Hepatocyte (in vitro differentiated cells): ENCODE data around the gene FIBCD1. TPM values are rescaled to one million over a fixed set of nuclear protein-coding genes. Genes with fewer than 3 reads are reported as not detected.

Experiments
- DNase-seq: peaks from one replicate; pipeline ENCODE4 v3.0.0-alpha.2; 2016; ENCODE audit warnings: low spot score
- H2AFZ ChIP-seq: fragments of 200-600 bp; sonication (generic); 2 replicates; pipeline ENCODE4 v1.6.0; 2016; ENCODE audit warnings: antibody characterized with exemption, mild to moderate bottlenecking
- H3K27ac ChIP-seq: fragments of 200-600 bp; sonication (generic); 2 replicates; pipeline ENCODE4 v1.5.1; 2016; ENCODE audit warnings: mild to moderate bottlenecking
- H3K27me3 ChIP-seq: fragments of 200-600 bp; sonication (generic); 2 replicates; pipeline ENCODE4 v1.6.1; 2016
- H3K36me3 ChIP-seq: fragments of 200-600 bp; sonication (generic); replicated peaks from 2 replicates; pipeline ENCODE4 v1.5.1; 2016; ENCODE audit warnings: low read depth; ENCODE audit not compliant: insufficient read depth
- H3K4me1 ChIP-seq: fragments of 200-600 bp; sonication (generic); 2 replicates; pipeline ENCODE4 v1.5.1; 2016; ENCODE audit warnings: mild to moderate bottlenecking, moderate library complexity; ENCODE audit not compliant: insufficient read depth
- H3K4me2 ChIP-seq: fragments of 200-600 bp; sonication (generic); 2 replicates; pipeline ENCODE4 v1.6.0; 2016
- H3K4me3 ChIP-seq: fragments of 200-600 bp; sonication (generic); 2 replicates; pipeline ENCODE4 v1.5.1; 2016; ENCODE audit warnings: mild to moderate bottlenecking
- H3K79me2 ChIP-seq: fragments of 200-600 bp; sonication (generic); 2 replicates; pipeline ENCODE4 v1.6.0; 2017; ENCODE audit warnings: mild to moderate bottlenecking
- H3K9me2 ChIP-seq: fragments of 200-600 bp; sonication (generic); replicated peaks from 2 replicates; pipeline ENCODE4 v1.6.0; 2017; ENCODE audit warnings: mild to moderate bottlenecking; ENCODE audit not compliant: insufficient read depth
- H3K9me3 ChIP-seq: fragments of 200-600 bp; sonication (generic); 2 replicates; pipeline ENCODE4 v1.5.1; 2016; ENCODE audit warnings: low read depth, mild to moderate bottlenecking
- H4K20me1 ChIP-seq: fragments of 200-600 bp; sonication (generic); 2 replicates; pipeline ENCODE4 v1.6.0; 2016; ENCODE audit warnings: mild to moderate bottlenecking; ENCODE audit not compliant: insufficient read depth, poor library complexity, severe bottlenecking
- CTCF ChIP-seq: fragments of 200-600 bp; sonication (generic); IDR thresholded peaks from 2 replicates; pipeline ENCODE4 v1.5.1; 2016; ENCODE audit warnings: antibody characterized with exemption, mild to moderate bottlenecking; ENCODE audit not compliant: poor library complexity
- EZH2 ChIP-seq: fragments of 200-600 bp; sonication (generic); IDR thresholded peaks from 2 replicates; pipeline ENCODE4 v1.6.1; 2016; ENCODE audit warnings: antibody characterized with exemption, mild to moderate bottlenecking, borderline replicate concordance
- EZH2phosphoT487 ChIP-seq: fragments of 200-600 bp; sonication (generic); IDR thresholded peaks from one replicate; pipeline ENCODE4 v1.6.1; 2018; ENCODE audit warnings: antibody characterized with exemption, mild to moderate bottlenecking, low read depth, moderate library complexity; ENCODE audit not compliant: unreplicated experiment, severe bottlenecking
- WGBS: methylation state at CpG from one replicate; pipeline ENCODE4 v1.1.6; 2016; ENCODE audit warnings: low lambda C conversion rate; ENCODE audit errors: missing lambda C conversion rate; 5-methylcytosine and 5-hydroxymethylcytosine counted together
- polyA plus RNA-seq: library from polyadenylated mRNA; unstranded; fragments of >200 nt; fragmentation: Nextera tagmentation; extraction: Ambion mirVana; gene quantifications from 2 replicates; pipeline ENCODE4 v1.2.1, GENCODE V29; 2016
- total RNA-seq: library from RNA; depleted of rRNA; stranded (reverse); fragments of >200 nt; gene quantifications from 2 replicates; pipeline ENCODE4 v1.2.3, GENCODE V29; 2014

The FIBCD1 gene
- total and polyA plus RNA-seq, 2 experiments from 2014 or later = 0.33 TPM; not detected in 1

DNA sequence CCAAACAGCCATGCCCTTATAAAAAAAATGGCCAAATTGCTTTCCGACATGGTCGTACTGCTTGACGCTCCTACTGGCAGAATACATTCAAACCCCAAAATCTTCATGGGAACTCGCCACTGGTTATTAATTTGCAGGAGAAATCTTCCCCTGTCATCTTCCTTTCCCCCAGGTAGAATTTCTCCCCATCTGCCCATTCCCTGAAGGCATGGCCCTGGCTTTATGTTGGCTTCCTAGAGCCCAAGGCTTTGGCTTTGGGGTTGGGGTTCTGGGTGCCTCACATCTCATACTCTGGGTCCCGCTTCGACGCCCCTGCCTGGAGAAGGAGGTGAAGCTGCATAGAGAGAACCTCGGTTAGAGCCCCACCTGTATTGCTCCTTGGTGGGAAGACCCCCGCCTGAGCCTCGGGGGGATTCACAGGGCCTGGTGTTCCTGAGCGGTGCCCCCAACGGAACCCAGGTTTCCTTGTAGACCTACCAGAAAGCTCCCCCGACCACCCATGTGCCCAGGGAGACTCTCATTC, 8.6 kb upstream of the FIBCD1 start:
- Histone ChIP-seq H2AFZ (no peak overlapping the region), H3K9me3 (no peaks in the 10 kb centered on the region), H3K27me3 (peaks cover 5% of the 10 kb centered on the region), H4K20me1 (no peaks in the 10 kb centered on the region), H3K27ac (no peak overlapping the region), H3K4me2 (no peak overlapping the region), H3K9me2 (no peaks in the 10 kb centered on the region), H3K36me3 (no peaks in the 10 kb centered on the region), H3K4me1 (no peaks in the 10 kb centered on the region), H3K4me3 (no peak overlapping the region), H3K79me2 (no peaks in the 10 kb centered on the region)
- no peak for DNase-seq
- TF ChIP-seq CTCF (no peak), EZH2phosphoT487 (no peak), EZH2 (no peak)
- 88% methylated on average over 13 of the region's 13 CpGs for WGBS

DNA sequence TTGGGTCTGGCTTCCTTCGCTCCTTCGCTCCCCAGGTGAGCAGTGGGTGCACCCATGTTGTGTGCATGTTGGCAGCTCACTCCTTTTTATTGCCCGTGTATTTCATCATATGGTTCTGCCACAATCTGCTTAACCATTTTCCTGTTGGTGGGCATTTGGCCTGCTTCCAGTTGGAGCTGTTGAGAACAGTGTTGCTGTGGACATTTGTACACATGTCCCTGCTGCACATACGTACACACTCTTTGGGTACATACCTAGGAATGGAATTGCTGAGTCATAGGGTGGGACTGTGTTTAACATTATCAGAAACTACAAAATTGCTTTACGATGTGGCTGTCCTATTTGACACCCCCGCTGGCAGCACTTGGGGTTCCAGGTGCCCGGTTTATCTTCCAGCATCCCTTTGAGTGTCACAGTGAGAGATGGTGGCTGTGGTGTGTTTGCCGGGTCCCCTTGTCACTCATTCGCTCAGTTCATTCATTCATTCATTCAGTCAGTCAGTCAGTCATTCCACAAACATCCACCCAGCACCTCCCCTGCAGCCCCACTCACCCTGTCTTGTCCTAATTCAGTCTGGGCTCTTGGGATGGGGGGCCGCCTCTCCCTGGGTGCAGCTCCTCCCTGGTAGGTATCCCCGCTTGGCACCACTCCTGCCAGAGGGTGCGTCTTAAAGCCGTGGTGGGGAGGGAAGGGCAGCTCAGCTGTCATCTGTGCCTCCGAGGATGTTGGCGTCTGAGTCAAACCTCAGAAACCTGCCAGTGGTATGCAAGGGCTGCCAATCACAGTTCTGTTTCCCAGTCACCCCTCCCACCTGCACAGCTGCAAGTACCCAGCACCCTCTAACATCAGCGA, 7.9 kb upstream of the FIBCD1 start:
- TF ChIP-seq CTCF (no peak), EZH2phosphoT487 (no peak), EZH2 (no peak)
- Histone ChIP-seq H4K20me1 (no peaks in the 10 kb centered on the region), H3K4me2 (no peak overlapping the region), H3K4me3 (no peak overlapping the region), H2AFZ (no peak overlapping the region), H3K9me2 (no peaks in the 10 kb centered on the region), H3K27ac (no peak overlapping the region), H3K79me2 (no peaks in the 10 kb centered on the region), H3K36me3 (no peaks in the 10 kb centered on the region), H3K4me1 (no peaks in the 10 kb centered on the region), H3K9me3 (no peaks in the 10 kb centered on the region), H3K27me3 (peaks cover 9% of the 10 kb centered on the region)
- peak; percentile 64 for DNase-seq
- WGBS = 77% methylated on average over 16 of the region's 16 CpGs

DNA sequence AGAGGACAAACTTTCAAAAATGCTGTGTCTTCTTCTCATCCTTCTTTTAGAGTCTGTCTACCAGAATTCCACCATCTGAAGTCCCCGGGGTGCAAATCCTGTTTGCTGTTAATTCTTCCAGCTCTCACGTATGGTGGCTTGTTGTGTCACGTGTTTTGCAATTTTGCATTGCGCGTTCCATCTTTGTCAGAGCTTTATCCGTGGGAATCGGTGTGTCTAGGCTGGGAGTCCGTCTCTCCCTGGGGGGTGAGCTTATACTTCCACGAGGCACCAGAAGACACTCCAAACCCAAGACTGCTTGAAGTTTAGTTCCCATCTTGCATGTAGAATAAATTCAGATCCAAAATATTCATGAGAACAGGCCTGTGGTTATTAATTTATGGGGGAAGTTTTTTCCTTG, 6.1 kb upstream of the FIBCD1 start:
- Histone ChIP-seq H3K4me3 (no peak overlapping the region), H3K9me2 (no peaks in the 10 kb centered on the region), H2AFZ (no peak overlapping the region), H3K27ac (no peak overlapping the region), H3K36me3 (no peaks in the 10 kb centered on the region), H3K4me1 (no peaks in the 10 kb centered on the region), H3K4me2 (no peak overlapping the region), H3K79me2 (no peaks in the 10 kb centered on the region), H3K27me3 (peaks cover 26% of the 10 kb centered on the region), H4K20me1 (no peaks in the 10 kb centered on the region), H3K9me3 (no peaks in the 10 kb centered on the region)
- no peak for DNase-seq
- no peak for TF ChIP-seq CTCF
- TF ChIP-seq EZH2phosphoT487 = no peak
- TF ChIP-seq EZH2 = no peak
- 89% methylated on average over 9 of the region's 9 CpGs for WGBS
